ENCODE results near the gene PTAR1. TPM values are rescaled to one million over a fixed set of nuclear protein-coding genes. Genes with fewer than 3 reads are reported as not detected.

Gene PTAR1
- total RNA-seq (10 to 100 TPM; 39.5 to 79.6 (median 74.9) TPM), polyA plus RNA-seq (1 to 10 TPM; 7.2 to 9.9 (median 7.4) TPM)

- peak within 1 kb of the TSS; percentile 71 to 84 (median 80) for H3K4me3 ChIP-seq
- no peaks in the 10 kb centered on the region for H3K27me3 ChIP-seq
- intact Hi-C loops (cut with DNase I) = loop anchor here (2.0 to 5.0 kb wide), 2 partner anchors 87 to 393 kb away; partner anchors contain the start of gene APBA1
- H3K9me3 ChIP-seq = no peaks in the 10 kb centered on the region
- TF ChIP-seq POLR2AphosphoS5 (IDR thresholded peaks at IDR 0.05) (peak; percentile 55 to 83 (median 73)), EP300 (IDR thresholded peaks at IDR 0.05) (peak in 1 of 4 donors; percentile 32), POLR2A (IDR thresholded peaks at IDR 0.05) (no peak)
- peak; percentile 95 for DNase-seq
- WGBS, 2 donors = 0 to 1% methylated on average over 98 of the region's 98 CpGs
- peak within 1 kb of the TSS; percentile 93 to 96 (median 95) for H3K27ac ChIP-seq
- no peaks in the 10 kb centered on the region for H3K36me3 ChIP-seq
- H3K4me1 ChIP-seq = peaks cover 0 to 37% (median 21%) of the 10 kb centered on the region in 4 donors
These were observed at the start of gene PTAR1 for GRCh38 chr9:69759421-69760277. TSS of gene PTAR1 (minus strand) at chr9:69760011. CDS start at chr9:69759938, 73 bp downstream.

- no peaks in the 10 kb centered on the region for H3K36me3 ChIP-seq
- no peak overlapping the region for H3K4me3 ChIP-seq
- no peak for DNase-seq
- H3K27me3 ChIP-seq = no peaks in the 10 kb centered on the region
- H3K27ac ChIP-seq = no peak overlapping the region
- WGBS, 2 donors = 76 to 87% methylated on average over 8 of the region's 8 CpGs
- intact Hi-C loops (cut with DNase I) = no loop called here
- TF ChIP-seq EP300 (IDR thresholded peaks at IDR 0.05) (no peak), POLR2A (IDR thresholded peaks at IDR 0.05) (no peak), POLR2AphosphoS5 (IDR thresholded peaks at IDR 0.05) (no peak), CTCF (IDR thresholded peaks at IDR 0.05) (no peak)
- H3K9me3 ChIP-seq = no peaks in the 10 kb centered on the region
- no peaks in the 10 kb centered on the region for H3K4me1 ChIP-seq
These were observed 49.6 kb upstream of the PTAR1 start for GRCh38 chr9:69809304-69809863.

- 16 to 58% methylated on average over 6 of the region's 6 CpGs for WGBS, 2 donors
- Histone ChIP-seq H3K36me3 (no peaks in the 10 kb centered on the region), H3K4me1 (no peaks in the 10 kb centered on the region), H3K27me3 (no peaks in the 10 kb centered on the region), H3K9me3 (no peaks in the 10 kb centered on the region), H3K4me3 (no peak overlapping the region), H3K27ac (peak overlapping the region in 1 of 4 donors; percentile 51)
- DNase-seq = no peak
- TF ChIP-seq EP300 (IDR thresholded peaks at IDR 0.05) (no peak), POLR2A (IDR thresholded peaks at IDR 0.05) (no peak), POLR2AphosphoS5 (IDR thresholded peaks at IDR 0.05) (no peak), CTCF (IDR thresholded peaks at IDR 0.05) (no peak)
- intact Hi-C loops (cut with DNase I) = no loop called here
These were observed 46.8 kb upstream of the PTAR1 start for GRCh38 chr9:69806627-69807026.

- peak overlapping the region in 1 of 4 donors; percentile 51 for H3K27ac ChIP-seq
- DNase-seq = peak; percentile 67
These were observed 46.2 kb upstream of the PTAR1 start for GRCh38 chr9:69805962-69806515.

More at GRCh38 chr9:69805962-69806515, 46.2 kb upstream of the PTAR1 start:
- Histone ChIP-seq H3K36me3 (no peaks in the 10 kb centered on the region), H3K9me3 (no peaks in the 10 kb centered on the region), H3K4me3 (no peak overlapping the region), H3K4me1 (no peaks in the 10 kb centered on the region), H3K27me3 (no peaks in the 10 kb centered on the region)
- intact Hi-C loops (cut with DNase I) = no loop called here
- TF ChIP-seq POLR2AphosphoS5 (IDR thresholded peaks at IDR 0.05) = no peak
- TF ChIP-seq CTCF (IDR thresholded peaks at IDR 0.05) = no peak
- TF ChIP-seq POLR2A (IDR thresholded peaks at IDR 0.05) = no peak
- no peak for TF ChIP-seq EP300 (IDR thresholded peaks at IDR 0.05)
- WGBS, 2 donors = 28 to 52% methylated on average over 3 of the region's 3 CpGs
